ENCODE results near the gene ATP1B2.
"Not testable (repeated sequence)": the region's sequence is repeated elsewhere in the genome, so short reads cannot be mapped to it uniquely, and the experiment has no call there.

ATP1B2 gene

GRCh38 chr17:7650509-7651096 lies at the start of gene ATP1B2:
Gene ATP1B2, plus strand, starts transcription at chr17:7650926. Its CDS starts 593 bp downstream, at chr17:7651519.
- DNase-seq, result peak; percentile 57

GRCh38 chr17:7606280-7606679 lies 44.4 kb upstream of the ATP1B2 start:
- no peak for DNase-seq

- DNase-seq, result no peak
These were observed 40.1 kb upstream of the ATP1B2 start for GRCh38 chr17:7610641-7611040.

- no peak for DNase-seq
These were observed 39.0 kb upstream of the ATP1B2 start for GRCh38 chr17:7611635-7612293.

- no peak for DNase-seq
These were observed 38.5 kb upstream of the ATP1B2 start for GRCh38 chr17:7612294-7612640.

- DNase-seq, result no peak
These were observed 36.8 kb upstream of the ATP1B2 start for GRCh38 chr17:7613769-7614424.

GRCh38 chr17:7614425-7615264 lies 36.1 kb upstream of the ATP1B2 start, which contains the start of gene FXR2:
Gene FXR2, minus strand, starts transcription at chr17:7614897. Its CDS starts 365 bp downstream, at chr17:7614532.
- DNase-seq, result peak; percentile 99

GRCh38 chr17:7615265-7615747 lies 35.4 kb upstream of the ATP1B2 start:
- no peak for DNase-seq

GRCh38 chr17:7618608-7619007 lies 32.1 kb upstream of the ATP1B2 start:
- no peak for DNase-seq

GRCh38 chr17:7620835-7621234 lies 29.9 kb upstream of the ATP1B2 start:
- DNase-seq, result no peak

GRCh38 chr17:7623661-7624060 lies 27.1 kb upstream of the ATP1B2 start:
- DNase-seq, result no peak

- not testable (repeated sequence) for DNase-seq
These were observed 25.0 kb upstream of the ATP1B2 start for GRCh38 chr17:7625749-7626148.

- DNase-seq, result no peak
These were observed 24.4 kb upstream of the ATP1B2 start for GRCh38 chr17:7626307-7626706.

GRCh38 chr17:7626956-7627249 lies 23.8 kb upstream of the ATP1B2 start:
- DNase-seq, result no peak

- peak; percentile 76 for DNase-seq
These were observed 23.2 kb upstream of the ATP1B2 start, which contains the start of gene SAT2 for GRCh38 chr17:7627250-7628121. Gene SAT2, minus strand, starts transcription at chr17:7627821. Its CDS starts 186 bp downstream, at chr17:7627635.

- no peak for DNase-seq
These were observed 20.7 kb upstream of the ATP1B2 start, which contains the start of gene SHBG for GRCh38 chr17:7629939-7630571. Gene SHBG, plus strand, starts transcription at chr17:7630135. Its CDS starts 38 bp downstream, at chr17:7630173.

GRCh38 chr17:7631398-7632380 lies 19.0 kb upstream of the ATP1B2 start:
- DNase-seq, result no peak

GRCh38 chr17:7632492-7632894 lies 18.2 kb upstream of the ATP1B2 start:
- DNase-seq, result no peak

- no peak for DNase-seq
These were observed 17.6 kb upstream of the ATP1B2 start for GRCh38 chr17:7633093-7633492.

- no peak for DNase-seq
These were observed 16.3 kb upstream of the ATP1B2 start for GRCh38 chr17:7634384-7634783.
